ENCODE results near the gene PPP3CA.

Gene PPP3CA

DNA sequence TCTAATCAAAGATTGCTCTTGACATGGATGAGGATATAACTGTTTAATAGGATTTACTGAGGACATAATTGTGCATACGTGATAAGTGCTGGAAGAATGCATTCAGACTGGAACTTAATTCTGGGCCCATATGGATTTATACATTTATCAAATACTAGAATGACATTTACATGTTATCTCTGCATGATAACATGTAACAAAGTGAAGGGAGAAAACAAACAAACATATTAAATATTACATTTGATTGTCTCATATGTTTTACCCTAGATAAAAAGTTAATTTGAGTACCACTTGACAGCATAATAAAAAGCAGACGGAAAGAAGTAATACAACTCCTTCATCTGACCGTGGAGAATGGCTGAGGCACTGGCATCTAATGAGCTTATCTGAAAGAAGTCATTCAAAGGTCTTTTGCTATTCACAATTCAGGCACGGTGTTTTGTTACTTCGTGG, 297.8 kb downstream of the PPP3CA start:
- DNase-seq (ENCODE audit: low spot score): no peak

DNA sequence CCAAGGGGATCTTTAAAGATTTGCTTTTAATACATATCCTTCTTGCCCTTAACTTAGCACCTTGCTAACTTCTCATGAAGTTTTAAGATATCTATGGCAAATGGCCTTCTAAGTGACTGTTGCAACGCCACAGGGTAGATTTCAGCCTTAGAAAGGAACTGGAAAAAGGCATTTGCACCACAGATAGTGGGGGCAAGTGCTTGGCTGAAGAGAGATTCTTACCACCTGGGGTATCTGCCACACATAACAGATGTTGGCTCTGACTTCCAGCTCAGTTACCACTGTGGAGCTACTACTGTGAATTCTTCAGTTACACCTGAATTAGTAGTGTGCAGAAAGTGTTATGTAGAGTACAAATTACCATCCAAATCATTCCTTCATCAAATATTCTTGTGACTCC, 302.6 kb downstream of the PPP3CA start:
- no peak for DNase-seq (ENCODE audit: low spot score)

DNA sequence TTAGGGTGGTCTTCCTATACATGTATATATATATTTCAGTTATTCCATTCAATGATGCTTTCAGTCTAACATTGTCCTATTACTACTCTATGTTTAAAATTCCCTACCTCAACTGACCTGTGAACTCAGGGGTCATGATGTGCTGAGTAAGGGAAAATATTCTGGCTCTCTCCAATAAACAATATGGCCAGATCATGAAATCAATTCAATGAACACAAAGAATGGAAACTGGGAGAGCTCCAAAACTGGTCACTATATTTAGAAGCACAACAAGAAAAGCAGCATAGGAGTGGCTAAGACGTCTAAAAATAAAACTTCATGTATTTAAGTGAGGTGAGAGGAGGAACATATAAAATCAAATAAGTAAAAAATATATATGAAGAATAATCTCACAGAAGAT, 304.5 kb downstream of the PPP3CA start:
- no peak for DNase-seq (ENCODE audit: low spot score)

DNA sequence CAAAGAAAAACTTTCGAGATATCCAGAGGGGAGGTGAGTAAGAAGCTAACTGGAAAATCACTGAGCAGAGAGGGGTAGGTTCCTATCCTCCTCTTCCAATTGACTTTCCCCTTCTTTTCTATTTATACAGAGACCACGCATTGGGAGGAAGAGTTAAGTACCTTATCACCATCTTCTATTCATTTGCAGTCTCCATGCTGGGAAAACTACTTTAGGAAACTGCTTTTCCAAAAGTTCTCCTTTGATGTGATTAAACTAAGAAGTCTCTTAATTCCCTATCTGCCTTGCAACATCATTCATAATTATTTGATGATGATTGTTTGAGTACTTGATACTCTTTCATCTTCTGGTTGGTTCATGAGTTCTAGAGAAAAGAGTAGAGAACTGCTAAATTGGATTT, 306.6 kb downstream of the PPP3CA start:
- DNase-seq (ENCODE audit: low spot score): no peak

DNA sequence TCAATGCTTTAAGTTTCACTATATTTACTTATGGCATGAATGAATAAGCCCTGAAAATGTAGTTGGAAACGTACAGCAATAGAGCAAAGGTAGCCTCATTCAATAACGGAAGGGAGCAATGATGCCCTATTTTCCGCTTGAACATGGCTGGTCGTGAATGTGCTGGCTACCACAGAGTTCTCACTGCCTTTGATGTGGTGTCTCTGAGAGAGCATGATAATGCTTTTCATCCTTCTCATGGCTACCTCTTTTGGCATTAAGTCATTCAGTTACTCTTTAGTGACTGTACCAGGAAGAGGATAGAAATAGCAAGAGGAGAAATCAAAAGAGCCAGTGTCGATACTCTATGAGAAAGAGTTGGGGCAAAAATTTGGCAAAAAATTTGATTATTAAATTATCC, 308.0 kb downstream of the PPP3CA start:
- DNase-seq (ENCODE audit: low spot score): no peak

DNA sequence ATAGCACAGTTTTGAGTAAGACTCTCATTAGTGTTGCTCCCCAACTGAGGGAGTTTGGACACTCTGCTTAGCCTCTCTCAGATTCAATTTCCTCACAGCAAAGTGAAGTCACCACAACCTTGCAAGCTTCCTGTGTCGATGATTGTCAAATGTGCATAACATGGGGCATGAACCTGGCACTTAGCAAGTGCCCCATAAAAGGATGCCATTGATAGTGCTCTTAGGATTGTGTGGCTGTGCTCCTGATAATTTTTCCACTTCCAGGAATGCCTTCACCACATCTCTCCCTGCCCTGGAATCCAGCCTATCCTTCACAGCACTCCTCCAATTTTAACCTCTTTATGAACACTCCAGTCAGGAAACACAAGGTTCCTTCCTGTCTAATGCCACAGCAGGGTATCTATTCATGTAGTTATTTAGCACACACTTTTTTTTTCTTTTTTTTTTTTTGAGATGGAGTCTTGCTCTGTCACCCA, 309.4 kb downstream of the PPP3CA start:
- DNase-seq (ENCODE audit: low spot score): no peak

DNA sequence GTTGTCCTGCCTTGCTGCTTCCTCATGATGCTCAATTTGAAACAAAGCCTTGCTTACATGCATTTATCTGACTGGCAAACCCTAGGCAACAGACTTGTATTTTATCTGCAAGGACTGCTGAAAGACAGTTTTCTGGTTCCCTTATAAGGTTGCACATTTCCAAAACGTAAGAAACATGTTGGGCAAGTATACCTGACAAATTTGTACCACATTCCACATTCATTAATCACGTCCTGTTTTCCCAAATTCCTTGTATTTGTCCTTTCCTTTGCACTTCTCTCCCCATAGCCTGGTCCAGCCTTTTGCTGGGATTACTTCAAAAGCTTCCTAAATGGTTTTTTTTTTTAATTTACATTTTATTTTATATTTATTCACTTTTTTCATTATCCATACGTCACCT, 310.1 kb downstream of the PPP3CA start:
- DNase-seq (ENCODE audit: low spot score): no peak

DNA sequence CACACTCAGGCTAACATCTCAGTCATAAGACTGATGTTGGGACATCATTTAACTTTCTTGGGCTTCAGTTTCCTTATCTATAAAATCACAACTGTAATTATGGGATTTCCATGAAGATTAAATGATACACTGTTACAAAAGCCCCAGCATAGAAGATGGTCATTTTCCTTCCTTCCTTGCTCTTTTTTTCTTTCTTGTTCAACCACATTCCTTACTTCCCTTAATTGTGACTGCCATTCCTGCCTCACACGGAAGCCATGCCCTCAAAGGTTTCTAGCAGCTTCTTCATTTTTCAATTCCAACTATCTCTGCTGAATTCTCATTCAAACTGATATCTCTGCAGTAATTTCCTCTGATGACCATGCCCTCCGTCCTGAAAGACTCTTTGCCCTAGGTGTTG, 311.8 kb downstream of the PPP3CA start:
- no peak for DNase-seq (ENCODE audit: low spot score)

DNA sequence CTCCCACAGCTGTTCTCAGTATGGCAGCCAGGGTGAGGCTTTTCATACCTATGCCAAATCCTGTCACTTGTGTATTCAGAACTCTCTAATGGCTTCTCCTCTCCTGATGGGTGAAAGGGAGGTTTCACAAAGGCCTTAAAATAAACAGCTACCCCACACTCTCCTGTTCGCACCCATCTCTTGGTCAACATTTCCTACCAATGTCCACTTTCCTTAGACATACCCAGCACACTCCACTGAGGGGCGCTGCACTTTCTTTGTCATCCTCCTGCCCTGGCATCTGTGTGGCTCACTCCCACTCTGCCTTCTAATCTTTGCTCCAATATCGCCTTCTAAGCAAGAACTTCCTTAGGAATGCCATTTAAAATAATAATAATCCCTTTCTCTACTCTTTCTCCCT, 313.3 kb downstream of the PPP3CA start:
- DNase-seq (ENCODE audit: low spot score): no peak

DNA sequence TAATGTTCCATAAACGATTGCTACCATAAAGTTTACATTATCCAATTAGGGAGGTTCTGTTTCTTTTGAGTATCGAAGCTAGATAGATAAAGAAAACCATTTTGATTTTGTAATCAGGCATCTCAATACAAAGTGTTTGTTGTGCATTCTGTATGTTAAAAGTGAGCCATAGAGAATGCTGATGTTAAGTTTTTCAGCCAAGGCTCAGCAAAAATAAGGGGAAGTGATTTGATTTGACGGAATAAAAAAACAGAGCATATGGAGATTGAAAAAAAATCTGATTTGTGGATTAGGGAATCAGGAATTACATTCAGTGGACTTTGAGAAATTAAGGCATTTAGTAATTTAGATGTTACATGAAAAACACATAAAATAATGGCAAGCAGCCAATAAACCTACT, 314.8 kb downstream of the PPP3CA start:
- no peak for DNase-seq (ENCODE audit: low spot score)

DNA sequence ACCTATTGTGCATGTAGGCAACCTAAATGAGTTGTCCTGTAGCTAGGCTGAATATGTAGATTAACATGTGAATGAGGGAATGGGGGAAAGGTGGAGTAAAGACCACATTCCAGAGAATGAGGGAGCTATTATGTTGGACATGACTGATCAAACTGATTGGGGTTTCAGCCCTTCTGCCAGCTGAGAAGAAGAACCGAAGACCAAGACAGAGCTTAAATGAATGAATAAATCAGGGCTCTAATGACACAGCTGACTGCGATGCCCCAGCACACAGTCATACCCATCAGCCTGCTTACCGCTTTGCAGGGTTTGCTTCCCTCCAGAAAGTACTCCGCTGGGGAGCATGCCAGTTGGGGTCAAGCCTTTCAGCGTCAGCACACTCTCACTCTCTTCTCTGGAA, 315.4 kb downstream of the PPP3CA start:
- DNase-seq (ENCODE audit: low spot score): no peak

DNA sequence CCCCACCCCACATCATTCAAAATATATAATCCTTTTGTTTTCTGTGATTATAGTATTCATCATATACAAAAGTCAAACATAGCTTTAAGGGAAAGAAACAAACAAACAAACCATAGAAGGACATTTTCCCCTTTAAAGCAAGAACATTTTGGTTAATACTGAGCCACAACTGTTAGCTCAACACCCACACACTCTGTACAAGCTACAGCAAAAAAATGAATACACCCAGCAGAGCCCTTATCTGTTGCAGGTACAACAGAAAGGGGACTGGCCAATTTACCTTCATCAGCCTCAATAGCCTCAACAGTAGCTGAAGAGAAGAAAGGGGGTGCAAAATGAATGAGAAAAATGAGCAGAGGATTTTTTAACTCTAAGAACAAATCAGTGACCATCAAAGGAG, 318.4 kb downstream of the PPP3CA start:
- peak; percentile 10 for DNase-seq (ENCODE audit: low spot score)

DNA sequence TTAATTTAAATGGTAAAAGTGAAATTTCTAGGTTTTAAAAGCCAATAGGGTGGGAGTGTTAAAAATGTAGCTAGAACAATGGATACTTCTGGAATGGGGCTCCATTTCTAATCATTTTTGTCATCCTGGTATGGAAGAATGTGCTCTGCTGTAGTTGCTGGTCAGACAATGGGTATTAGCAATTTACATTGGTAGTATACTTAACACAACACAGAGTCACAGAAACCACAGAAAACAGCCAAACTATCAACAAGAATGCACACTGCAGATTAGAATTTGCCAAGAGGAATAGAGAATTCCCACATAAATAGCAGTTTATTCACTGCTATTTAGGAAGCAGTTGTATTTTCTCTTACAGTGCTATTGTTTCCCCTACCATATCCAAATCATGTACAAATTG, 319.6 kb downstream of the PPP3CA start:
- DNase-seq (ENCODE audit: low spot score): no peak

DNA sequence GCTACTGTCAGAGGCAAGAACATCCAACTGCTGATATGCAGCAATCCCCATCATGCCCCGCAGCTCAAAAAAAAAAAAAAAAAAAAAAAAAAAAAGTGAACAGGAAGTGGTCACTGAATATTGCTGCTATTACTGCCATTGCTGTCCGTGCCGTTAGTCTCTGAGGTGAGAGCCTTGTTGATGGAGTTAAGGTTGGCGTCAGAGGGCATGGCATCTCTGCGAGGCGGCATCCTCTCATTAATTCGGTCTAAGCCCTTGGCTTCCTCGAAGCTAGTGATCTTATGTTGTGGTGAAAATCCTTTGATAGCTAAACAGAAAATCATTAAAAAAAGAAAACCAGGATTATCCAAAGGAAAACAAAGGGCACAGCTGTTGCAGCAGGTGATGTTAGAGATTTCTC, 321.6 kb downstream of the PPP3CA start:
- DNase-seq (ENCODE audit: low spot score): no peak

DNA sequence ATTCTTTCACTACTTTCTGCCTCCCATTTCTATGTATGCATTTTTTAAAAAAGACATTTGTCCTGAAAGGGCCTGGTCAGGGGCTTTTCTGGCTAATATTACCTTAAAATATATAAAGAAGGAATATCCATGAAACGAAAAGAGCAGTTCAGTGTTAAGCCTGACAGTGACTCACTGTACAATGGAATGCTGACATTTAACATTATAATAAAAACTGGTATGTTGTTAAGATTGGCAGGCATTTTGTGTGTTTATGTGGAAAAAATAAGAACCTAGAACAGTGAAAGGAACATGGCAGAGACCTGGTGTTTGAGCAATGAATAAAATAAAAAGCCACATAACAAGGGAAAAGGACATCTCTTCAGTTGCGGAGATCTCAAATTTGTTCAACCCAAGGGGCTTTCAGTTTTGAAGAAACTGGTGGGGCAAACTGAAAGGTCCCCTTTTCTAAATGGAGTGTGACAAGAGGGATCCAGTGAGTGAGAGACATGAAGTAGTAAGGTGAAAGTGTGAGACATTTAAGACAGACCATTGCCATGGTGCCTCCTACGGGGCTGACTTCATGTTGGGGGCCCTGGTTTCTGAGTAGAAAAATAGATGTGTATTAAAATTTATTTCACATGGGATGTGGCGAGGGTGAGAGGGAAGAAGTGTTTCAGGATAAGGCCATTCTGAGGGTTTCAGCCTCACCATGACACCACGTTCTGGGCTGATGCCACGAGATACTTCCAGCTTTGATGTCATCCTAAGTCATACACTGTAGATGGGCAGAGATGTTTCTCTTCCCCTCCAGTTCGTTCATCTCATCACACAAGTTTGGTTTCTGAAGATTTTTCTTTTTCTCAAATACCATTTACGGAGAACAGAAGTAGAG, 324.9 kb downstream of the PPP3CA start:
- no peak for DNase-seq (ENCODE audit: low spot score)

DNA sequence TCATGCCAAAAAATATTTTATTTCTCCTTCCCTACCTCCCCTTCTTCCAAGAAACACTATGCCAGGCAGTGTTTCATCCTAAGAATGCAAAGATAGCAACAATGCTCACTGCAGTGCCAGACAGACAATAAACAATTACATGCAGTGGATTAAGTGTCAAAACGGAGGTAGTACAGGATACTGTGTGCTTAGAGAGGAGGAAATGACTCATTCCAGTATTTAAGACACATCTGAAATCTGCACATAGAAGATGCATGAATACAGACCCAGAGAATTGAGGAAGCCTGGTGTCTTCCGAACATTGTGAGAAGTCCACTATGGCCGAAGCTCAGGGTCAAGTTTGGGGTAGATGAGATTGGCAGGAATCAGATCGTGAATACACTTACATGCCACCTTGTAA, 326.4 kb downstream of the PPP3CA start:
- no peak for DNase-seq (ENCODE audit: low spot score)

DNA sequence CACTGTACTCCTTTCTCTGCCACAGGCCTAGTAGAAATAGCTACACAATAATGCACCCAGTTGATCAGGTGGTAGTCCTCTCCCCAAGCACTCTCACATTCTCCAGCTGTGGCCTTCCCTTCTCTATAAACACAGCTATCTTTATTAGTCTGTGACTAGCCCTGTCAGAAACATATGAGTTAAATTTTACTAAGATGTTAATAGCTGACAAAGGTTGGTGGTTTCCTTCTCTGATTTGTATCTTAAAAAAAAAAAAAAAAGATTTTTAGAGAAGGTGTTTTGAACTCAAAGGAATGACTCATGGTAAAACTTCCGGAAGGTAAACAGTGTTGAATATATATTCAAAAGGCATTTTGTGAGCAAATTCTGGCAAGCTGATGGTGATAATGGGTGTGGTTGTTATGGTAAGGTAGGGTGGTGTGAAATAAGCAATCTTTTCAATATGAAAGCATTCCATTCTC, 327.4 kb downstream of the PPP3CA start:
- no peak for DNase-seq (ENCODE audit: low spot score)

DNA sequence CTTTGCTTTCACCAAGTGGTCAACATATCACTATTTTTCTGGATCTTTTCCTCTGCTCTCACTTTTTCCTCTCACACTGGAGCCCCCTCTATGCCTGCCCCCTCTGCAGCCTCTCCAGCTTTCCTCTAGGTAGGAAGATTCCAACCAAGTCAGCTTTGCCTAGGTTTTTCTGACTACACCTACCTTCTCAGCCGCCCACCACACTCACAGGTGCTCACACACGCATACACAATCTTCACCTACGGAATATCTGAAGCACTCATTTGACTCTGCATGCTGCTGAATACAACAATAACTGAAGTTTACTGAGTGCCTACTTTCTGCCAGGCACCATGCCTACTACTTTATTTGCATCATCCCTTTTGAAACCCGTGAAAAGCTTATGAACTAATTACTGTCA, 328.0 kb downstream of the PPP3CA start:
- no peak for DNase-seq (ENCODE audit: low spot score)

DNA sequence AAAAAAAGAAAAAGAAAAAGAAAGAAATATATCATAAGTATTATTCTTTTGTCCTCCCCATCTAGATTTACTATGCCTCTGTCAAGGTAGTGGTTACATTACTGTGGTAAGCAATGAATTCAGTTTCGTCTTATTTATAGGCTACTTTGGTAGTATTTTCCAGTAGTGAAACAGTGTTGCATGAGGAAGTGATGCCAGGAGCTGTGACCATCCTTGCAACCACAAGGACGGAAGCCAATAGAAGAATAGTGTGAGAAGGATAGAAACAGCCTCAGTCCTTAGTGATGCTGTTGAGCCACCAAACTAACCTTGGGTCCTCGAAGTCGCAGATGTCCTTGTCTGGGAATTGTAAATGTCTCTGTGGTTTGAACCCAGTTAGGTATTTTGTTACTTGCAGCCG, 328.5 kb downstream of the PPP3CA start:
- no peak for DNase-seq (ENCODE audit: low spot score)

DNA sequence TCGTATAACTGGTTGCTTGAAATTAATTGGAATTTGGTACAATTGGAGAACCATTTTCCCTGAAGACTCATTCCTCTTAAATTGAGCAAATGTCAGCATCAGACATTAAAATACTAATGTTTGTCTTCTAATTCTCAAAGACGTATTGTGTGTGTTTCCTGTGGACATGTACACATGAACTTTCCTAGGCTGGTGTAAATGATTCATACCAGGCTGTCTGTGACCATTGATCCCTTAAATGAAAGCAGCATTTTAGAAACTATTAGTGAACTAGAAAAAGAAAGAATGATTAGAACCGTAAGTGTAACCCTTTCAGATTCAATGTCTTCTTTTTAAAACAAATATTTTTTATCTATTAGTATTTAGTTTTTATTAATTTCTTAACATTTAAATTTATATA, 332.9 kb downstream of the PPP3CA start:
- DNase-seq (ENCODE audit: low spot score): no peak

DNA sequence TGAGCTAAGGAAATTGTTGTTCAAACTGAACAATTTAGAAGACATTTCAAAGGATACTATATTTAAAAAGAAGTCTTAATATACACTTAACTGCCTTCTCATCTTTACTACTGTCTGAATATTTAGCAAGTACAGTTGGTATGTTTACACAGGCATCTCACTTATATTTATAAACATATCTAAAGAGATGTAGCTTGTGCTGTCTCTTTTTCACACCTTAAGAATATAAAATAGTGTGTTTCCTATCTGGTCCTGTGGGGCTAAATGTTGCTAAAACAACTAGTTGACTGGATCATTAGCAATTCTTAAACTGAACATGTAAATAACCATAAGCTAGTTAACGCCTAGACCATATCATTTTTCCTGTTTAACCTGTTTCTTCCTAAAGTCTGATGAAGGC, 336.3 kb downstream of the PPP3CA start:
- DNase-seq (ENCODE audit: low spot score): no peak

DNA sequence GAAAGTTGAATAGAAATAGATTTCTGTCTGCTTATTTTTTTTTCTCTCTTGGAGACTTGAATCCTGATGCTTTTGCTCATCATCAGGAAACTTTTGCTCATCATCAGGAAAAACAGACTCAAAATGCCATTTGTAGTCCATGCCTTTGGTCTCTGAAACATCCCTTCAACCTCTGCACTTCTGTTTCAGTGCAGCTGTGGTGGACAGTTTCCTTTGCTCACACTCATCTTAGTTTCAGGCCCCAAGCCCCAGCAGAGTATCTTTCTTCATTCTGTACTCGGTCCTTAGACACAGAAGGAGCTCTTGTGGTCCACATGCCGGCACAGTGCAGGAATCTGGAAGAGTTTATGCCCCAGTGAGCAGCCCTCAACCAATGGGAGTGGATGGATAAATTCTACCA, 337.9 kb downstream of the PPP3CA start:
- DNase-seq (ENCODE audit: low spot score): no peak

DNA sequence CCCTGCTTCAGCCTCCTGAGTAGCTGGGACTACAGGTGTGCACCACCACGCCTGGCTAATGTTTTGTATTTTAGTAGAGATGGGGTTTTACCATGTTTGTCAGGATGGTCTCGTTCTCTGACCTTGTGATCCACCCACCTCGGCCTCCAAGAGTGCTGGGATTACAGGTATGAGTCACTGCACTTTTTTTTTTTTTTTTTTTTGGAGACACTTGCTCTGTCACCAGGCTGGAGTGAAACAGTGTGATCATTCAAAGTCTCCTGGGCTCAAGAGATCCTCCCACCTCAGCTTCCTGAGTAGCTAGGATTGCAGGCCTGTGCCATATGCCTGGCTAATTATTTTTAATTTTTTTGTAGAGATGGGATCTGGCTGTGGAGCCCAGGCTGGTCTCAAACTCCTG, 338.8 kb downstream of the PPP3CA start:
- DNase-seq (ENCODE audit: low spot score): no peak

DNA sequence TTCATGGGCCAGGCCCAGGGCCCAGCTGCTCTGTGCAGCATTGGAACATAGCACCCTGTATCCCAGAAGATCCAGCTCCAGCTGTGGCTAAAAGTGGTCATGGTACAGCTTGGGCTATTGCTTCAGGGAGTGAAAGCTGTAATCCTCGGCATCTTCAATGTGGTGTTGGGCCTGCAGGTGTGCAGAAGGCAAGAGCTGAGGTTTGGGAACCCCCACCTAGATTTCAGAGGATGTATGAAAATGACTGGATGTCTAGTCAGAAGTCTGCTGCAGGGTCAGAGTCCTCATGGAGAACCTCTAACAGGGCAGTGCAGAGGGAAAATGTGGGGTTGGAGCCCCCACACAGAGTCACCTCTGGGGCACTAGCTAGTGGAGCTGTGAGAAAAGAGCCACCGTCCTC, 341.7 kb downstream of the PPP3CA start:
- no peak for DNase-seq (ENCODE audit: low spot score)

Data from cerebellar cortex (tissue), 1 donor.